ENCODE measurements around the gene CHN1.

DNA sequence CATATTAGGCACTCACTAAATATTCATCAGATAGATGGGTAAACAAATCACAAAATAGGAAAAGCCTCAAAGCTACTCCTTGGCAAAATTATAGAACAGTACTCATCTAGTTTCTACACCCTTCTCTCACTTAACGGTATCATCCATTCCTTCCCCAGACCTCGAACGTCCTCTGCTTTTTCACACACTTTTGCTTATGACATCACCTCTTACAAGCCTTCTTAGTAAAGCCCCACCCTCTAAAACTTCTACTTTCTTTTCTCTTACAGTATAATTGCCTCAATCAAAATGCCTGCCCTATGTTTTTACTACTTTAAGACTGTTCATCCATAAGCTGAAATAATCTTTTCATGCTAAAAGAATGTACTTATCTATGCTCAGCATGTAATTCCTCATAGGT, 8.1 kb downstream of the CHN1 start:
- TF ChIP-seq, protein P1, sequence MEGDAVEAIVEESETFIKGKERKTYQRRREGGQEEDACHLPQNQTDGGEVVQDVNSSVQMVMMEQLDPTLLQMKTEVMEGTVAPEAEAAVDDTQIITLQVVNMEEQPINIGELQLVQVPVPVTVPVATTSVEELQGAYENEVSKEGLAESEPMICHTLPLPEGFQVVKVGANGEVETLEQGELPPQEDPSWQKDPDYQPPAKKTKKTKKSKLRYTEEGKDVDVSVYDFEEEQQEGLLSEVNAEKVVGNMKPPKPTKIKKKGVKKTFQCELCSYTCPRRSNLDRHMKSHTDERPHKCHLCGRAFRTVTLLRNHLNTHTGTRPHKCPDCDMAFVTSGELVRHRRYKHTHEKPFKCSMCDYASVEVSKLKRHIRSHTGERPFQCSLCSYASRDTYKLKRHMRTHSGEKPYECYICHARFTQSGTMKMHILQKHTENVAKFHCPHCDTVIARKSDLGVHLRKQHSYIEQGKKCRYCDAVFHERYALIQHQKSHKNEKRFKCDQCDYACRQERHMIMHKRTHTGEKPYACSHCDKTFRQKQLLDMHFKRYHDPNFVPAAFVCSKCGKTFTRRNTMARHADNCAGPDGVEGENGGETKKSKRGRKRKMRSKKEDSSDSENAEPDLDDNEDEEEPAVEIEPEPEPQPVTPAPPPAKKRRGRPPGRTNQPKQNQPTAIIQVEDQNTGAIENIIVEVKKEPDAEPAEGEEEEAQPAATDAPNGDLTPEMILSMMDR (conservative IDR thresholded peaks at IDR 0.05 in 1 of 2, IDR thresholded peaks at IDR 0.05 in 1 of 2; ENCODE audit: extremely low read depth in 1 of 2, insufficient read depth in 1 of 2, low read depth in 1 of 2, low read length in 2 of 2), result no peak
- no peak for TF ChIP-seq EZH2 (IDR thresholded peaks at IDR 0.05; ENCODE audit: borderline replicate concordance, low read length)

All from mammary epithelial cell (primary cell).